ENCODE data around the gene GZMM.
A peak's percentile ranks its signal among the peaks of the same experiment; 100 is the strongest.

The GZMM gene

DNA sequence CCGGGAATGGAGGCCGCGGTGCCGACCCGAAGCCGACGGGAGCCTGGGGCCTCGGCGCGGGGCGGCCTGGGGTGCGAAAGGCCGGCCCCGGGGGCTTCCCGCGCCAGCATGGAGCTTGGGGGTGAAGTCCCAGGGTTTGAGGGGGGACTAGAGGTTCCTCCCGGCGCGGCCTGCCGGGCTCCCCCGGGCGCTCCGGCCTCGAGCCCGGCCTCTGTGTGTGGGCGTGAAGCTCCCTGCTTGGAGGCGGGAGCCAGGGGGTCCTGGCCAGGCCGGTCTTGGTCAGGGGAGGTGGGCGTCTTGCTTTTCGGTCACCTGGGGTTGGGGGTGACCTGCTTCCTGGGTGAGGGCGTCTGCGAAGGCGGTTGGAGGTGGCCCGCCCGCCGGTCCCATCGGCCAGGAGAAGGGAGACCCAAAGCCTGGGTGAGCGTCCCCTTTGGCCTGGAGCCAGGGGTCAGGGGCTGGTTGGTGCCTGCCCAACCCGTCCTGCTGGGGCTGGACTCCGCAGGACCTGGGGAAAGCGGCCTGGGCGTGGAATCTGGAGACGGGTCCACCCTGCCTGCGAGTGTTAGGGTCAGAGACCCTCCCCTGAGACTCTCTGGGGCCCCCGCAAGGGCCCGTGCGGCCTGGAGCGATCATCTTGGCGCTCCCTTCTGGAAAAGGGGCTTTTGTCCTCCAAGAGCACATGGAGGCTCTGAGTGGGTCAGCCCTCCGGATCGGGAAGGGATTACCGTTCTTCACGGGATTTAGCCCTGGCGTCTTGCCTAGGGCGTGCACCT, 29.1 kb downstream of the GZMM start (continued):
- peak; percentile 58; the same call in 1 of the 2 replicates for TF ChIP-seq IKZF3 (tag by site-specific recombination; IDR thresholded peaks at IDR 0.05)
- TF ChIP-seq ZNF585B (tag by site-specific recombination; IDR thresholded peaks at IDR 0.05) = no peak
- TF ChIP-seq ZNF776 (tag by site-specific recombination; IDR thresholded peaks at IDR 0.05; ENCODE audit: borderline replicate concordance) = no peak
- TF ChIP-seq ZNF133 (tag by site-specific recombination; IDR thresholded peaks at IDR 0.05) = no peak
- peak; percentile 74 for TF ChIP-seq ZFHX2 (tag by site-specific recombination; conservative IDR thresholded peaks at IDR 0.05)
- no peak for TF ChIP-seq ZNF658 (tag by site-specific recombination; IDR thresholded peaks at IDR 0.05)
- TF ChIP-seq ZNF214 (tag by site-specific recombination; IDR thresholded peaks at IDR 0.05; ENCODE audit: borderline replicate concordance) = no peak
- TF ChIP-seq, protein P1, sequence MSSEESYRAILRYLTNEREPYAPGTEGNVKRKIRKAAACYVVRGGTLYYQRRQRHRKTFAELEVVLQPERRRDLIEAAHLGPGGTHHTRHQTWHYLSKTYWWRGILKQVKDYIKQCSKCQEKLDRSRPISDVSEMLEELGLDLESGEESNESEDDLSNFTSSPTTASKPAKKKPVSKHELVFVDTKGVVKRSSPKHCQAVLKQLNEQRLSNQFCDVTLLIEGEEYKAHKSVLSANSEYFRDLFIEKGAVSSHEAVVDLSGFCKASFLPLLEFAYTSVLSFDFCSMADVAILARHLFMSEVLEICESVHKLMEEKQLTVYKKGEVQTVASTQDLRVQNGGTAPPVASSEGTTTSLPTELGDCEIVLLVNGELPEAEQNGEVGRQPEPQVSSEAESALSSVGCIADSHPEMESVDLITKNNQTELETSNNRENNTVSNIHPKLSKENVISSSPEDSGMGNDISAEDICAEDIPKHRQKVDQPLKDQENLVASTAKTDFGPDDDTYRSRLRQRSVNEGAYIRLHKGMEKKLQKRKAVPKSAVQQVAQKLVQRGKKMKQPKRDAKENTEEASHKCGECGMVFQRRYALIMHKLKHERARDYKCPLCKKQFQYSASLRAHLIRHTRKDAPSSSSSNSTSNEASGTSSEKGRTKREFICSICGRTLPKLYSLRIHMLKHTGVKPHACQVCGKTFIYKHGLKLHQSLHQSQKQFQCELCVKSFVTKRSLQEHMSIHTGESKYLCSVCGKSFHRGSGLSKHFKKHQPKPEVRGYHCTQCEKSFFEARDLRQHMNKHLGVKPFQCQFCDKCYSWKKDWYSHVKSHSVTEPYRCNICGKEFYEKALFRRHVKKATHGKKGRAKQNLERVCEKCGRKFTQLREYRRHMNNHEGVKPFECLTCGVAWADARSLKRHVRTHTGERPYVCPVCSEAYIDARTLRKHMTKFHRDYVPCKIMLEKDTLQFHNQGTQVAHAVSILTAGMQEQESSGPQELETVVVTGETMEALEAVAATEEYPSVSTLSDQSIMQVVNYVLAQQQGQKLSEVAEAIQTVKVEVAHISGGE (tag by site-specific recombination; conservative IDR thresholded peaks at IDR 0.05; ENCODE audit: low read depth) = no peak
- TF ChIP-seq ZNF2 (tag by site-specific recombination; IDR thresholded peaks at IDR 0.05) = no peak
- no peak for TF ChIP-seq ZNF394 (tag by site-specific recombination; IDR thresholded peaks at IDR 0.05; ENCODE audit: borderline replicate concordance)
- no peak for TF ChIP-seq ZNF266 (tag by site-specific recombination; IDR thresholded peaks at IDR 0.05; ENCODE audit: low read depth)
- no peak for TF ChIP-seq ZBTB21 (tag by site-specific recombination; IDR thresholded peaks at IDR 0.05)
- no peak for TF ChIP-seq ZNF169 (tag by site-specific recombination; IDR thresholded peaks at IDR 0.05)
- no peak for TF ChIP-seq ZNF211 (tag by site-specific recombination; IDR thresholded peaks at IDR 0.05; ENCODE audit: low read depth)
- TF ChIP-seq, protein P2, sequence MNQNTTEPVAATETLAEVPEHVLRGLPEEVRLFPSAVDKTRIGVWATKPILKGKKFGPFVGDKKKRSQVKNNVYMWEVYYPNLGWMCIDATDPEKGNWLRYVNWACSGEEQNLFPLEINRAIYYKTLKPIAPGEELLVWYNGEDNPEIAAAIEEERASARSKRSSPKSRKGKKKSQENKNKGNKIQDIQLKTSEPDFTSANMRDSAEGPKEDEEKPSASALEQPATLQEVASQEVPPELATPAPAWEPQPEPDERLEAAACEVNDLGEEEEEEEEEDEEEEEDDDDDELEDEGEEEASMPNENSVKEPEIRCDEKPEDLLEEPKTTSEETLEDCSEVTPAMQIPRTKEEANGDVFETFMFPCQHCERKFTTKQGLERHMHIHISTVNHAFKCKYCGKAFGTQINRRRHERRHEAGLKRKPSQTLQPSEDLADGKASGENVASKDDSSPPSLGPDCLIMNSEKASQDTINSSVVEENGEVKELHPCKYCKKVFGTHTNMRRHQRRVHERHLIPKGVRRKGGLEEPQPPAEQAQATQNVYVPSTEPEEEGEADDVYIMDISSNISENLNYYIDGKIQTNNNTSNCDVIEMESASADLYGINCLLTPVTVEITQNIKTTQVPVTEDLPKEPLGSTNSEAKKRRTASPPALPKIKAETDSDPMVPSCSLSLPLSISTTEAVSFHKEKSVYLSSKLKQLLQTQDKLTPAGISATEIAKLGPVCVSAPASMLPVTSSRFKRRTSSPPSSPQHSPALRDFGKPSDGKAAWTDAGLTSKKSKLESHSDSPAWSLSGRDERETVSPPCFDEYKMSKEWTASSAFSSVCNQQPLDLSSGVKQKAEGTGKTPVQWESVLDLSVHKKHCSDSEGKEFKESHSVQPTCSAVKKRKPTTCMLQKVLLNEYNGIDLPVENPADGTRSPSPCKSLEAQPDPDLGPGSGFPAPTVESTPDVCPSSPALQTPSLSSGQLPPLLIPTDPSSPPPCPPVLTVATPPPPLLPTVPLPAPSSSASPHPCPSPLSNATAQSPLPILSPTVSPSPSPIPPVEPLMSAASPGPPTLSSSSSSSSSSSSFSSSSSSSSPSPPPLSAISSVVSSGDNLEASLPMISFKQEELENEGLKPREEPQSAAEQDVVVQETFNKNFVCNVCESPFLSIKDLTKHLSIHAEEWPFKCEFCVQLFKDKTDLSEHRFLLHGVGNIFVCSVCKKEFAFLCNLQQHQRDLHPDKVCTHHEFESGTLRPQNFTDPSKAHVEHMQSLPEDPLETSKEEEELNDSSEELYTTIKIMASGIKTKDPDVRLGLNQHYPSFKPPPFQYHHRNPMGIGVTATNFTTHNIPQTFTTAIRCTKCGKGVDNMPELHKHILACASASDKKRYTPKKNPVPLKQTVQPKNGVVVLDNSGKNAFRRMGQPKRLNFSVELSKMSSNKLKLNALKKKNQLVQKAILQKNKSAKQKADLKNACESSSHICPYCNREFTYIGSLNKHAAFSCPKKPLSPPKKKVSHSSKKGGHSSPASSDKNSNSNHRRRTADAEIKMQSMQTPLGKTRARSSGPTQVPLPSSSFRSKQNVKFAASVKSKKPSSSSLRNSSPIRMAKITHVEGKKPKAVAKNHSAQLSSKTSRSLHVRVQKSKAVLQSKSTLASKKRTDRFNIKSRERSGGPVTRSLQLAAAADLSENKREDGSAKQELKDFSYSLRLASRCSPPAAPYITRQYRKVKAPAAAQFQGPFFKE (tag by site-specific recombination; IDR thresholded peaks at IDR 0.05; ENCODE audit: borderline replicate concordance) = no peak
- TF ChIP-seq ZNF138 (tag by site-specific recombination; IDR thresholded peaks at IDR 0.05; ENCODE audit: borderline replicate concordance) = no peak
- no peak for TF ChIP-seq ZNF768 (tag by site-specific recombination; IDR thresholded peaks at IDR 0.05)
- TF ChIP-seq ZNF571 (tag by site-specific recombination; IDR thresholded peaks at IDR 0.05) = no peak
- no peak for TF ChIP-seq KLF1 (tag by site-specific recombination; IDR thresholded peaks at IDR 0.05)
- TF ChIP-seq ZFP41 (tag by site-specific recombination; IDR thresholded peaks at IDR 0.05; ENCODE audit: borderline replicate concordance) = no peak
- TF ChIP-seq, protein P3, sequence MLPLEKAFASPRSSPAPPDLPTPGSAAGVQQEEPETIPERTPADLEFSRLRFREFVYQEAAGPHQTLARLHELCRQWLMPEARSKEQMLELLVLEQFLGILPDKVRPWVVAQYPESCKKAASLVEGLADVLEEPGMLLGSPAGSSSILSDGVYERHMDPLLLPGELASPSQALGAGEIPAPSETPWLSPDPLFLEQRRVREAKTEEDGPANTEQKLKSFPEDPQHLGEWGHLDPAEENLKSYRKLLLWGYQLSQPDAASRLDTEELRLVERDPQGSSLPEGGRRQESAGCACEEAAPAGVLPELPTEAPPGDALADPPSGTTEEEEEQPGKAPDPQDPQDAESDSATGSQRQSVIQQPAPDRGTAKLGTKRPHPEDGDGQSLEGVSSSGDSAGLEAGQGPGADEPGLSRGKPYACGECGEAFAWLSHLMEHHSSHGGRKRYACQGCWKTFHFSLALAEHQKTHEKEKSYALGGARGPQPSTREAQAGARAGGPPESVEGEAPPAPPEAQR (tag by site-specific recombination; IDR thresholded peaks at IDR 0.05) = no peak
- TF ChIP-seq GLIS2 (tag by site-specific recombination; IDR thresholded peaks at IDR 0.05) = peak; percentile 50; the same call in 1 of the 2 replicates
- TF ChIP-seq, protein P4, sequence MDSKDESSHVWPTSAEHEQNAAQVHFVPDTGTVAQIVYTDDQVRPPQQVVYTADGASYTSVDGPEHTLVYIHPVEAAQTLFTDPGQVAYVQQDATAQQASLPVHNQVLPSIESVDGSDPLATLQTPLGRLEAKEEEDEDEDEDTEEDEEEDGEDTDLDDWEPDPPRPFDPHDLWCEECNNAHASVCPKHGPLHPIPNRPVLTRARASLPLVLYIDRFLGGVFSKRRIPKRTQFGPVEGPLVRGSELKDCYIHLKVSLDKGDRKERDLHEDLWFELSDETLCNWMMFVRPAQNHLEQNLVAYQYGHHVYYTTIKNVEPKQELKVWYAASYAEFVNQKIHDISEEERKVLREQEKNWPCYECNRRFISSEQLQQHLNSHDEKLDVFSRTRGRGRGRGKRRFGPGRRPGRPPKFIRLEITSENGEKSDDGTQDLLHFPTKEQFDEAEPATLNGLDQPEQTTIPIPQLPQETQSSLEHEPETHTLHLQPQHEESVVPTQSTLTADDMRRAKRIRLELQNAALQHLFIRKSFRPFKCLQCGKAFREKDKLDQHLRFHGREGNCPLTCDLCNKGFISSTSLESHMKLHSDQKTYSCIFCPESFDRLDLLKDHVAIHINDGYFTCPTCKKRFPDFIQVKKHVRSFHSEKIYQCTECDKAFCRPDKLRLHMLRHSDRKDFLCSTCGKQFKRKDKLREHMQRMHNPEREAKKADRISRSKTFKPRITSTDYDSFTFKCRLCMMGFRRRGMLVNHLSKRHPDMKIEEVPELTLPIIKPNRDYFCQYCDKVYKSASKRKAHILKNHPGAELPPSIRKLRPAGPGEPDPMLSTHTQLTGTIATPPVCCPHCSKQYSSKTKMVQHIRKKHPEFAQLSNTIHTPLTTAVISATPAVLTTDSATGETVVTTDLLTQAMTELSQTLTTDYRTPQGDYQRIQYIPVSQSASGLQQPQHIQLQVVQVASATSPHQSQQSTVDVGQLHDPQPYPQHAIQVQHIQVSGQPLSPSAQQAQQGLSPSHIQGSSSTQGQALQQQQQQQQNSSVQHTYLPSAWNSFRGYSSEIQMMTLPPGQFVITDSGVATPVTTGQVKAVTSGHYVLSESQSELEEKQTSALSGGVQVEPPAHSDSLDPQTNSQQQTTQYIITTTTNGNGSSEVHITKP (tag by site-specific recombination; IDR thresholded peaks at IDR 0.05) = peak; percentile 58
